Fibroblast of mammary gland (primary cell): ENCODE data around the gene CNOT6.

Experiments used
- DNase-seq: peaks from one replicate; pipeline ENCODE4 v3.0.0-alpha.2; 2010; ENCODE audit warnings: low read depth
- H3K4me3 ChIP-seq: 2 replicates; pipeline ENCODE4 v1.5.1; 2011; ENCODE audit warnings: low read depth, mild to moderate bottlenecking, low read length, moderate library complexity; ENCODE audit not compliant: control insufficient read depth
- TF ChIP-seq, protein P1 (sequence below): conservative IDR thresholded peaks from 2 replicates; pipeline ENCODE4 v1.5.1; 2011; ENCODE audit warnings: low read depth, low read length, inconsistent platforms; ENCODE audit not compliant: control insufficient read depth, insufficient read depth

The CNOT6 gene

DNA sequence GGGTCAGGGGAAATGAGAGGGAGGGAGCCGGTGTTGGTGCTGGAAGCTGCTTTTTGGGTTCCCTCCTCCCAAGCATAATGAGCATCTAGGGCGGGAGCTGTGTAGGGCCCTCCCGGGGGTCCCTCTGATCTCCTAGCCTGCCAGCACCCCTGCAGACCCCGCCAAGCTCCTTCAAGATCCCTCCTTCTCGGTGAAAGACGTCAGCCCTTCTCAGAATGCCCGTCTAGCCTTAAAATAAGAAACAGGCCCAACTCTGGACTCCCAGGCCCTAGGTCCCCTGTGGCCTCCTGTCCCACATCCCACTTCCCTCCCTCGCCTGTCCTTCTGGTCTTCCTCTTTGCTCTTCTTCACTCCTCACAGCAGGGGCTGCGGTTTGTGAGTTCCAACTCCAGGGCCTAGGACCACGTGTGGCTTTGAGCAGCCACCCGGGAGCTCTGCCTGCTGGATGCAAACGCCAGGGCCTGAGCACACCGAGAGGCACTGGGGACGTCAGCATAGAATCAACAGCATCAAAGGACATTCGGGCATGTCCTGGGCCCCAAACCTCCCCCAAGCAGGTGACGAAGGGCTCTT lies 105.9 kb downstream of the CNOT6 start:
- TF ChIP-seq, protein P1, sequence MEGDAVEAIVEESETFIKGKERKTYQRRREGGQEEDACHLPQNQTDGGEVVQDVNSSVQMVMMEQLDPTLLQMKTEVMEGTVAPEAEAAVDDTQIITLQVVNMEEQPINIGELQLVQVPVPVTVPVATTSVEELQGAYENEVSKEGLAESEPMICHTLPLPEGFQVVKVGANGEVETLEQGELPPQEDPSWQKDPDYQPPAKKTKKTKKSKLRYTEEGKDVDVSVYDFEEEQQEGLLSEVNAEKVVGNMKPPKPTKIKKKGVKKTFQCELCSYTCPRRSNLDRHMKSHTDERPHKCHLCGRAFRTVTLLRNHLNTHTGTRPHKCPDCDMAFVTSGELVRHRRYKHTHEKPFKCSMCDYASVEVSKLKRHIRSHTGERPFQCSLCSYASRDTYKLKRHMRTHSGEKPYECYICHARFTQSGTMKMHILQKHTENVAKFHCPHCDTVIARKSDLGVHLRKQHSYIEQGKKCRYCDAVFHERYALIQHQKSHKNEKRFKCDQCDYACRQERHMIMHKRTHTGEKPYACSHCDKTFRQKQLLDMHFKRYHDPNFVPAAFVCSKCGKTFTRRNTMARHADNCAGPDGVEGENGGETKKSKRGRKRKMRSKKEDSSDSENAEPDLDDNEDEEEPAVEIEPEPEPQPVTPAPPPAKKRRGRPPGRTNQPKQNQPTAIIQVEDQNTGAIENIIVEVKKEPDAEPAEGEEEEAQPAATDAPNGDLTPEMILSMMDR, result no peak
- no peak overlapping the region for H3K4me3 ChIP-seq

DNA sequence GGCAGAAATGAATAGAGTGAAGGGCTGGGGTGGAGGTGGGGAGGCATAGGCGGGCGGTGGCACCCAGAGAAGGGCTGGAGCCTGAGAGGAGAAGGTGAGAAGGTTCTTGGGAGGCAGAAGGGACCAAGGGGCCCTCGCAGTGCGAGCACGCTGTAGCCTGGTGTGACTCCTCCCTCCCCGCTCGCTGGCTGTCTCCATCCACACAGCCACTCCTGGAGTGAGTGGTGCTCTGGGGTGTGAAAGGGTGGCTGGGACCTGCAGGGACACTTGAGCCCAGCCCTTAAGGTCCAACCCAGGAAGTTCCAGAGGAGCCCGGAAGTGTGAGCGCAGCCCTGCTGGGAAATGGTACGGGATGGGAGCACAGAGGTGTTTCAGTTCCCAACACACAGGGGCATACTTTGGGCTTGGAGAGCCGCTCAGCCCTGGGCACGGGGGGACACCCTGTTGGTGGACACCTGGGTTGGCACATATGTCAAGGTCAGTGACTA lies 106.4 kb downstream of the CNOT6 start:
- TF ChIP-seq, protein P1, result no peak
- DNase-seq, result no peak

More for the DNA sequence above, 105.9 kb downstream of the CNOT6 start:
- no peak for DNase-seq

DNA sequence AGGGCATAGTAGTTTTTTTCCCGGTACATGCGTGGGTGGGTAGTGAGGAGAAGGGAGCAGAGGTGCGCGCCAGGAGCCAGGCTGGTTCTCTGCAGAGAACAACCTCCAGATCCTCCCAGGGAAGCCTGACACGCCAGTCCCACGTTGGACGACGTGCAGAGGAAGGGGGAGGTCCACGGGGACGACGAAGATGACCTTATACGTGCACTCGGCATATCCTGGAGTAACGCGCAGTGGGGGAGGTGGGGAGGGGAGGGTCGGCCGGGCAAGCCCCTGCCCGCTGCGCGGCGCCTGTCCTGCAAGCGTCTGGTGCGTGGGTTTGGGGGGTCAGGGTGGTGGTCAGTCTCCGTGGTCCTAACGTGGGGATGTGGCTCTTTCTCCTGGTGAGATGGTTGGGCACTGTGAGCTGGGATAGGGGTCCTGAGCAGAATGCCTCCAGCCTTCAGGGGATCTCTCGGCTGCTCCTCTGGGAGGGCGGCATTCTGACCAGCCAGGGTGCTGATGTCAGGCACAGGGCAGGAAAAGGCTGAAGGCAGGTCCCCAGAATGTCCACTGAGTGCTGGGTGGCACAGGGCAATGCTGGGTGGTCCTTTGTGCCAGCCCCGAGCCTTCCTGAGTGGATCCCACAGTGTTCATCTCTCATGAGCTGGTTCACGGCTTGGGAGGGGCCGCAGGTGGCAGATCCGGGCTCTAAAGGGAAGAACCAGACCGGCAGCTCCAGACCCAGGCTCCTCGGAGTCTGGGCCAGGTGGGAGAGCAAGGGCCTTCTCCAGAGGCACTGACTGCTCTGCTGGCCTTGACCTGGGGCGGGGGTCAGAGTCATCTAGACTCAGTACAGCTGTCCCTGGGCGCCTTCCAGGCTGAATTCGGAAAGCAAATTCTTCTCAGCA lies 107.7 kb downstream of the CNOT6 start:
- TF ChIP-seq, protein P1, result no peak
- H3K4me3 ChIP-seq, result no peak overlapping the region
- DNase-seq, result no peak

More for the DNA sequence above, 106.4 kb downstream of the CNOT6 start:
- no peak overlapping the region for H3K4me3 ChIP-seq

DNA sequence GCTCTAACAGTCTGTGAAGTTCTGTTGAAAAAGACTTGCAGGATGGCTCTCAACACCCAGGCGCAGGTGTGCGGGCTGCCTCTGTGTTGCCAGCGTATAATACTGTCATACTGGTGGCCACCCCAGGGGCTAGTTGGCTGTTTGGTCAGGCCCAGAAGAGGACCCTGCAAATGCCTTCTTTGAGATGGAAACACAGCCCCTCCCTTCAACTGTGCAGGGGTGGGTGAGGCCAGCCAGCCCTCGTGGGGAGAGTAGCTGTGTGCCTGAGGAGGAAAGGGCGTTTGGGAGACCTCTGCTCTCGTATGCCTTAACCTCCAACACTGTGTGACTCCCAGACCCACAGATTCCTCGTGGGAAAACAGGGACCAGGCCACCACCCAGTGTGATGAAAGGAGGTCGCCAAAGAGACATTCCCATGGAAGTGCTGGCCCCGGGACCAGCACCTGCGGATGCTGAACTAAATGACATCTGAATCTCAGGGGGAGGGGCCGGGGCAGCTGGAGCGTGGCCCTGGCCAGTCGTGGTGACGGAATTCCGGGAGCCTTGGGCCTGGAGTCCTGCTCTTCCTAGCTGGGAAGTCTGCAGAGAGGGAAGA lies 108.4 kb downstream of the CNOT6 start:
- no peak for DNase-seq
- TF ChIP-seq, protein P1, result no peak
- H3K4me3 ChIP-seq, result no peak overlapping the region

DNA sequence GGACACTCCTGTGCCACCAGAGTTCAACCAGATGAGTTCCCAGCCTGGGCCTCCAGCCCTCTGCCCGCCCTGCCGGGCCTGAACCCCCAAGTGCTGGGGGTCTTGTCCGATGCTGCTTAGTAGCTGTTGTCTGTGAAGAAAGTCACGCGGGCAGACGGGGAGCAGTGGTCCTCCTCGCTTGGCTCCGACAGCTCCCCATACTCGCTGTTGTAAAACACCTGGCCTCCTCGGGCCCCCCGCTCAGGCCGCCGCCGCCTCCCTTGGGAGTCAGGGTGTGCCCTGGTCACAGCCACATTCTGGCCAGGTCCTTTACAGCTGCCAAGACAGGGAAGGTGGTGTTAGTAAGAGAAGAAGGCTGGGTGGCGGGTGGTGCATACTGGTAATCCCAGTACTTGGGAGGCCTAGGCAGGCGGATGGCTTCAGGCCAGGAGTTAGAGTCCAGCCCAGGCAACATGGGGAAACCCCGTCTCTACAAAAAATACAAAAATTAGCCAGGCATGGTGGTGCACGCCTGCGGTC lies 109.0 kb downstream of the CNOT6 start:
- TF ChIP-seq, protein P1, result no peak
- no peak for DNase-seq
- no peak overlapping the region for H3K4me3 ChIP-seq

DNA sequence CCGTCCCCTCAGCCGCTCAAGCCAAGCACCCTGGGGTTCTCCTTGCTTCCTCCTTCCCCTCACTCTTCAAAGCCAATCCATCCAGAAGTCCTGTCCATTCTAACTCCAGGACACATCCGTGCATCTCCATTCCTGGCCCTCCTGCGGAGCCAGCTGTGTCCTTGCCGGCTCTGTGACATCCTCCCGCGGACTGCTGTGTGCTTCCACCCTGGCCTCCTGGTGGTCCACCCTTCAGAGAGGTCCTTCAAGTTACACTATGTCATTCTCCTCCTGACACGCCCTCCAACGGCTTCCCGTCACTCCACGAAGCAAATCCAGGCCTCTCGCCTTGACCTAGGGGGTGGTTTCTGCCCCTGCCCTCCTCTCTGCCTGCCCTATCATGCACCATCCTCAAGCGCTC lies 110.1 kb downstream of the CNOT6 start:
- no peak overlapping the region for H3K4me3 ChIP-seq
- TF ChIP-seq, protein P1, result no peak
- no peak for DNase-seq
